Measurements from ENCODE around the gene ABCC1.
A peak's percentile ranks its signal among the peaks of the same experiment; 100 is the strongest.

The ABCC1 gene

GRCh38 chr16:16037970-16038369 lies 88.6 kb downstream of the ABCC1 start:
- no peak for TF ChIP-seq CTCF (IDR thresholded peaks at IDR 0.05; ENCODE audit: control insufficient read depth, insufficient read depth, low read depth, low read length, missing control alignments)
- DNase-seq (ENCODE audit: low read depth) = no peak

GRCh38 chr16:16038950-16039349 lies 89.5 kb downstream of the ABCC1 start:
- H3K4me3 ChIP-seq (ENCODE audit: control insufficient read depth, low read depth, low read length) = no peak overlapping the region
- TF ChIP-seq CTCF (IDR thresholded peaks at IDR 0.05; ENCODE audit: control insufficient read depth, insufficient read depth, low read depth, low read length, missing control alignments) = no peak
- no peak for DNase-seq (ENCODE audit: low read depth)

More at GRCh38 chr16:16037970-16038369, 88.6 kb downstream of the ABCC1 start:
- H3K4me3 ChIP-seq (ENCODE audit: control insufficient read depth, low read depth, low read length) = no peak overlapping the region

DNA sequence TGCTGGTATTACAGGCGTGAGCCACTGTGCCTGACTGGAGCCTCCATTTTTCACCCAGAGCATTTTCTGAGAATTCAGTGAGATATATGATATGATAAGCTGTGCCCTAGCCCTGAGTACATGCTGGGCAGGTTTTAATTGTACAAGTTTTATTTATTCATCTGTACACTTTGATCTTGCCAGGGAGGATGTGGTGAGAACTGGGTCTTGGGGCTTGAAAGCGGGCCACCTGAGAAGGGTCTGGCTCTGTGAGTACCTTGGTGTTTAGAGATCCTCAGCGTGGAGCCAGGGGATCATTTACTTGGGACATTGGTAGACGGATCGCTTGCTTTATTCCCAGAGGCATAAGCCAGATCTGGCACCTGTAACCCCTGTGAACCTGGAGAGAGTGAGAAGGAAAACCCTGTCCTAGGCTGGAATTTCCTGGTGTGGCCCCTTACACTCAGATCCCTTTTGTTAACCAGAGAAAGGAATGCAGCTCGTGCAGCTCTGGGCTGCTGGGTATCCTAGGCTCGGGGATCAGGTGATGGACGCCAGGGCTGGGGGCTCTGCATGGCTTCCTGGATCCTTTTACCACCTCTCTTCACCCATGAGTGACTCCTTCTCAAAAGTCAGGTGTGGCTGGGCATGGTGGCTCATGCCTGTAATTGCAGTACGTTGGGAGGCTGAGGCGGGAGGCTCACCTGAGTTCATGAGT lies 91.9 kb downstream of the ABCC1 start:
- no peak for TF ChIP-seq CTCF (IDR thresholded peaks at IDR 0.05; ENCODE audit: control insufficient read depth, insufficient read depth, low read depth, low read length, missing control alignments)
- no peak for DNase-seq (ENCODE audit: low read depth)
- no peak overlapping the region for H3K4me3 ChIP-seq (ENCODE audit: control insufficient read depth, low read depth, low read length)

- TF ChIP-seq CTCF (IDR thresholded peaks at IDR 0.05; ENCODE audit: control insufficient read depth, insufficient read depth, low read depth, low read length, missing control alignments) = no peak
- H3K4me3 ChIP-seq (ENCODE audit: control insufficient read depth, low read depth, low read length) = no peak overlapping the region
- peak; percentile 68 for DNase-seq (ENCODE audit: low read depth)
Observed at GRCh38 chr16:16042076-16042475, 92.7 kb downstream of the ABCC1 start.

- no peak overlapping the region for H3K4me3 ChIP-seq (ENCODE audit: control insufficient read depth, low read depth, low read length)
- TF ChIP-seq CTCF (IDR thresholded peaks at IDR 0.05; ENCODE audit: control insufficient read depth, insufficient read depth, low read depth, low read length, missing control alignments) = no peak
- no peak for DNase-seq (ENCODE audit: low read depth)
Observed at GRCh38 chr16:16045296-16045695, 95.9 kb downstream of the ABCC1 start.

DNA sequence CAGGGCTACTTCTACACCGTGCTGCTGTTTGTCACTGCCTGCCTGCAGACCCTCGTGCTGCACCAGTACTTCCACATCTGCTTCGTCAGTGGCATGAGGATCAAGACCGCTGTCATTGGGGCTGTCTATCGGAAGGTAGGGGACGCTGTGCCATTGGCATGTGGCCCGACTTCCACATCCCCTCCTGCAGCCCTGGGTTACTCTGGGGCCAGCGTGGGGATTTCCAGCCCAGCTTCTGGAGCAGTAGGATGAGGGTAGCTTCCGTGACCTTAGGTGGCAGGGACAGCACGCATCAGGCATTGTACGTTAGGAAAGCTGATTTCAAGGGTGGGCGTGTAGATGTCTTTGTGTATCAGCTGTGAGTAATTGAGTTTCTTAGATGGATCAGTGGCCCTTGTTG lies 96.5 kb downstream of the ABCC1 start:
- TF ChIP-seq CTCF (IDR thresholded peaks at IDR 0.05; ENCODE audit: control insufficient read depth, insufficient read depth, low read depth, low read length, missing control alignments) = no peak
- DNase-seq (ENCODE audit: low read depth) = no peak

More for the DNA sequence above, 96.5 kb downstream of the ABCC1 start:
- H3K4me3 ChIP-seq (ENCODE audit: control insufficient read depth, low read depth, low read length) = no peak overlapping the region
